ENCODE results near the gene SBF2.
"Not testable (repeated sequence)": the region's sequence is repeated elsewhere in the genome, so short reads cannot be mapped to it uniquely, and the experiment has no call there.

Gene SBF2

DNA sequence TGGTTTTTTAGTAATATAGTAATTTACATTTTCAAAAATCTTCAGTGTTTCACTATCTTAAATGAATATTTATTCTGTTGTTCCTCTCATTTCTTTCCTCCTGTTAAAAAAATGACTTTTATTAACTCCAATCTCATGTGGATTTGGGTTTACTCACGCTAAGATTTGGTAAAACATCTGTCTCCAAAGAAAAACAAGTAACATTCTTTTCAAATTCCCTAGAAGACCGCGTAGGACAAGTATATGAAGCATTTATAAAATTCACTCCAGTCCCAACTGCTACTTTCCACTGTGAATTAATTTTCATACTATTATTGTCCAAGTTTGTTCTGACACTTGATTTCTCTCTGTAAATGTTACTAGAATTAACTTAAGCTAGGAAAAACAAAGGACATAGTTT is 26.2 kb downstream of the SBF2 start:
- no peak for DNase-seq (ENCODE audit: low read depth in 2 of 2)

GRCh38 chr11:10265936-10266335 is 28.1 kb downstream of the SBF2 start:
- no peak for DNase-seq (ENCODE audit: low read depth in 2 of 2)

- DNase-seq (ENCODE audit: low read depth in 2 of 2), result not testable (repeated sequence)
Measured at GRCh38 chr11:10264716-10265115, 29.3 kb downstream of the SBF2 start.

- DNase-seq (ENCODE audit: low read depth in 2 of 2), result no peak
Measured at GRCh38 chr11:10263929-10264328, 30.1 kb downstream of the SBF2 start.

- DNase-seq (ENCODE audit: low read depth in 2 of 2), result no peak
Measured at GRCh38 chr11:10261821-10262220, 32.2 kb downstream of the SBF2 start.

- DNase-seq (ENCODE audit: low read depth in 2 of 2), result no peak
Measured at GRCh38 chr11:10257478-10257877, 36.5 kb downstream of the SBF2 start.

DNA sequence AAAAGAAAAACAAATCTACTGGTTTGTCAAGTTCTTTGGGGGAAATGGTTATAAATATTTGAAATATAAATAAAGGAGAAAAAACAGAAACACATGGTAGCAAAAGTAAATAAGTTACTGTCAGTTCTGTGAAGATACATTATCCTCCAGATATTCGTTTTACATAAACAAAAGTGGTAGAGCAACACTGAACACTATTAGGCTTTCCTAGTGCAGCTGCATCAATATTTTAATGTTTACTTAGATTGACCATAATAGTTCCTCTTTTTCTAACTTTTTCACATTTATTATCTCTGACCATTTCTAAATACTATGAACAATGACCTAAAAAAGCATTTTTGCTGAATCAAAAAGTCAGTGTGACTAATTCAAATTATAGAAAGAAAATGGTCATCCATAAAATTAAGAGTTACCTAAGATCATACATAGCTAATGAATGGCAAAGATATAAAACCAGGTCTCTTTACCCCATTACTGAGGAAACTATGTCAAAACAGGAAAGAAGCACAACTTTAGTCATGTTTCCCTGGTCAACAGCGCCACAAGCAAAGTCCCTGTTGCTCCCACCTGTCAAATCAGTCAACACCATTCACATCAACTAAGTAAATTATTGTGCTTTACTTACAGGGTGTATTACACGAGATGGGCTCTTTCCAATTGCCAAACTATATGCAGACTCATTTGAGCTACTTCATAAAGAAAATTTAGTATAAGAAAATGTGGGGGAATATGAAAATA is 38.5 kb downstream of the SBF2 start:
- DNase-seq (ENCODE audit: low read depth in 2 of 2), result no peak

- DNase-seq (ENCODE audit: low read depth in 2 of 2), result not testable (repeated sequence)
Measured at GRCh38 chr11:10249448-10250131, 44.4 kb downstream of the SBF2 start.

DNA sequence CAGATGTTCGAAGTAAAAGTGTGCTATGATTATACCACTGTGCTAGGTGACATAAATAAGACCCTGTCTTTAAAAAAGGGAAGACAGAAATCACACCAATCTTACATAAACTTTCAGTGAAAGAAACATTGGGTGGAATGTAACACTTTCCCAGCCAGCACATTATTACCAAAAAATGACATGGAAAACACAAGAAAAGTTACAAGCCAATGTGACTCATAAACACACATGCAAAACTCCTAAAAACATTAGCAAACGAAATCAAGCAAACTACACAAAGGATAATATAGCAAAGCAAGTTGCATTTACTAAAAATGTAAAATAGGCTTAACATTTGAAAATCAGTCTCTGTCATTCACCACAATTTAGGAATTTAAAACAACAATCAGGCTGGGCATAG is 47.0 kb downstream of the SBF2 start:
- DNase-seq (ENCODE audit: low read depth in 2 of 2), result no peak

DNA sequence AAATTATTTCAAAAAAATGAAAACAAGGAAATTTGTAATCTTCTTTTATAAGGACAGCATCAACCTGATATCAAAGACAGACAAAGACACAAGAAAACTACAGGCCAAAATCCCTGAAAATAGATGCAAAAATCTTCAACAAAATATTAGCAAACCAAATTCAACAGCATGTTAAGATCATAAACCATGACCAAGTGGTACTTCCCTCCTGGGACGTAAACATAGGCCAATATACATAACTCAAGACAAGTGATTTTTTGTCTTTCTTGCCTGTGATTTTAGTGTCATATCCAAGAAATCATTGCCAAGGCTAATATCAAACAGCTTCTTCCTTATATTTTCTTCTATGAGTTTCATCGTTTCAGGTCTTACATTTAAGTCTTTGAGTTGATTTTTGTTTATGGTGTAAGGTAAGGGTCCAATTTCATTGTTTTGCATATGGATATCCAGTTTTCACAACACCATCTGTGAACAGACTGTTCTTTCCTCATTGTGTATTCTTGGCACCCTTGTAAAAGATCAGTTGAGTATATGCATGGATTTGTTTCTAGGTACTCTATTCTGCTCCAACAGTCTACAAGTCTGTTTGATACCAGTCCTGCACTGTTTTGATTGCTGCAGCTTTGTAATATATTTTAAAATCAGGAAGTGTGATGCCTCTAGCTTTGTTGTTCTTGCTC is 50.0 kb downstream of the SBF2 start:
- DNase-seq (ENCODE audit: low read depth in 2 of 2), result no peak

GRCh38 chr11:10236840-10237239 is 57.2 kb downstream of the SBF2 start:
- no peak for DNase-seq (ENCODE audit: low read depth in 2 of 2)

DNA sequence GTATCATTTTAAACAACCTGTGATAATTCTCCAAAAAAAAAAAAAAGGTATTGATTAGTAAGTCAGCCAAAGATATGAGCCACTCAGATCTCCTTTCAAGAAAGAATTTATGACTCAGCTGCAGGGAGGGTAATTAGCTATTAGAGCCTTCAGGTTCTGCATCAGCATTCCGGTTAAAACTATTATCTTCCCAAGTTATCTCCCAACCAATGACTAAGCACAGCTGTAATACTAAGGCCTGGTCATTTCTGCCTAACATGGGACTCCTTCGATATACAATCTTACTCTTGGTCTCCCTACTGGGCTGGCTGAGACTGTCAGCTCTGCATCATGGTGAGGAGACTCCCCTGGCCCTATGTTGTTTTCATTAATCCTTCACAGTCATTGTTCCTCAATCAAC is 60.4 kb downstream of the SBF2 start:
- DNase-seq (ENCODE audit: low read depth in 2 of 2), result no peak

DNA sequence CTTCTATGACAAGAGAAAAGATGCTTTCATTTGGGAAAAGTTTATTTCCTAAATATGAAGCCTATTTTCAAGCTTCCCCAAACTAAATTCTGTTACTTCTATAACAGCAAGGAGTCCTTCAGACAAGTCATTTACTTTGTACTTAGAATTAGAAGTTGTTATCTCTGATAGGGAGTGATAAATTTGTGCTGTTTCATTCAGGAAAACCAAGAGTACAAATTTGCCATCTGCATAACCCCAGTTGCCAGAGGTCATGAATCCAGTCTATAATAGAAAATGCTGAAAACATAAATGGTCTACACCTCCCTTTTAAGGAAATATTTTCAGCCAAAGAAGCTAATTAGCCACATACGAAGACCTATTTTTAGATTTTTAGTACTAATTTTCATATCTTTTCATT is 61.3 kb downstream of the SBF2 start:
- DNase-seq (ENCODE audit: low read depth in 2 of 2), result no peak

- DNase-seq (ENCODE audit: low read depth in 2 of 2), result not testable (repeated sequence)
Measured at GRCh38 chr11:10231803-10232202, 62.2 kb downstream of the SBF2 start.

GRCh38 chr11:10225553-10225952 is 68.5 kb downstream of the SBF2 start:
- no peak for DNase-seq (ENCODE audit: low read depth in 2 of 2)

DNA sequence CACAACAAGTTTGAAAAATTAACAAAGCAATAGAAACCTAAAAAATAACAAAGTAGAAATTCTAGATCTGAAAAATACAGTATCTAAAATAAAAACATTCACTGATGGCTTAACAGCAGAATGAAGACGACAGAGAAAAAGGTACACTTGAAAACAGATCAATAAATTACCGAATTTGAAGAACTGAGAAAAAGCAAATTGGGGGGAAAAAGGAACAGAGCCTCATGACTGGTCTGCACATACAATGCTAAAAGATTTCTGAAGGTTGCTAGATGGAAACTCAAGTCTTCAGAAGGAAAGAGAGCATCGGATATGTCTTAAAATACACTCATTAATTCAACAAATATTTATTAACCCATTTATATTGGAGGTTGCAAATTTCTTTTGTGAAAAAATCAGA is 71.6 kb downstream of the SBF2 start:
- DNase-seq (ENCODE audit: low read depth in 2 of 2), result no peak

DNA sequence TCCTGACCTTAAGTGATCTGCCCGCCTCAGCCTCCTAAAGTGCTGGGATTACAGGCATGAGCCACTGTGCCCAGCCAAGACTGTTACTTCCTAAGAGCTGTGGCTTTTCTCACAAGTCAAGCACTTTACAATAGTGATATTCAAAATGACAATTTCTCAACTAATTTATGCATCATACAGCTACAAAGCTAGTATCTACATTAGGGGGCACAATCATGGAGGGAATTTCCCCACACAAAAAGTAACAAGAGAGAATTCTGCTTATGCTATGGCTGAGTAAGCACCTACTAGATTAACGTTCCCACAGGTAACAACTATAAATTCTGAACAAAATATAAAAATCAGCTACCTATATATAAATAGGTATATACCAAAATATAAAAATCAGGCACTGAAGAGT is 72.7 kb downstream of the SBF2 start:
- no peak for DNase-seq (ENCODE audit: low read depth in 2 of 2)

DNA sequence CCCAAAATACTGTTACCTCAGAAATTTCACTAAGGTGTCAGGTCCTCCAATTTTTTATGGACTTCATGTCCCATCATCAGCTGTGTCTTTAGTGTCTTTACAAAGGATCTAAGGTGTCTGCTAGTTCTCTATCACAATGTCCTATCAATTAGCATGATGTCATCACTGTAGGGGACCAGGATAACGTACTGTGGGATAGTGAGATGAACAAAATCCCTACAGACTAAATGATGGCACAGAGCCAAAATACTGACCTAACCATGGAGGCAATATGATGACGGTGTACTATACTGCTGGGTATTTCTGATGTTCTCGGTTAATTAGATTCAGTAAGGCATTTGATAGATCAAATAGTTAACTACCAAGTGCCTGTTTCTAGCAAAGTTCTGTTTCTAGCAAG is 82.5 kb downstream of the SBF2 start:
- no peak for DNase-seq (ENCODE audit: low read depth in 2 of 2)

- no peak for DNase-seq (ENCODE audit: low read depth in 2 of 2)
Measured at GRCh38 chr11:10209326-10209725, 84.7 kb downstream of the SBF2 start.

DNA sequence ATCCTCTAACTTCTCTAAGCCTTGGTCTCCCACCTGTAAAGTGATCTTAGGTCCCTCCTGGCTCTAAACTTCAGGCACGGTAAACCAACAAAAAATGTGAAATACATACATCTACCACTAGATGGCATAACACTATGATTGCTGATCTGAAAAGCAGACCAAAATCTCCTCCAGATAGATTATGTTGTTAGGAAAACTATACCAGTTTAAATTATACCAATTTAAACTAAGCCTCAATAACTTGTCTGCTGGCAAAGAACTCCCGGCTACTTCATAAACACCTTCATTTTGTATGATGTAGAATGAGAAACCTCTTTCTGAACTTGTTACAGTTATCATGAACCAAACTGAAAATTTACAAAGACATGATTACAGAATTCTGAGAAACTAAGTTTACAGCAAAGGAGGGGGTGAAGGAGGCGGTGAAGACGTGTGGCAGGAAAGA is 85.9 kb downstream of the SBF2 start:
- DNase-seq (ENCODE audit: low read depth in 2 of 2), result no peak

DNA sequence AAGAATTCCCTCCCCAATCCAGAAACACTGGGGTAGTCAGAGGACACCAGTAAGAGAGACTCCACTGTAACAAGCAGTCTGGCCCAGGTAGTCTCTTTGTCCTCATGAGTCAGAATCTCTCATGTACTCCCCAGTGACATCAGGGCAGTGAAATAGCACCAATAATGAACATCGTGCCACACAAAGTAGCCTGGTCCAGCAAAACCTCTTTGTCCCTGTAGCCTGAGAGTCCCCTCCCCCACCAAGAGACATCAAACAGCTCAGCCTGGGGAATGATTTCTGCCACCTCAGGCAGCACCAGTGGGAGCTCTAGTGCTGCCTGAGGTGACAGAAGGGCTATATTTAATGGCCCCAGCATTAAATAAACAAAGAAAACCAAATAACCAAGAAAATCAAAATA is 88.1 kb downstream of the SBF2 start:
- no peak for DNase-seq (ENCODE audit: low read depth in 2 of 2)

GRCh38 chr11:10204021-10204420 is 90.0 kb downstream of the SBF2 start:
- no peak for DNase-seq (ENCODE audit: low read depth in 2 of 2)

DNA sequence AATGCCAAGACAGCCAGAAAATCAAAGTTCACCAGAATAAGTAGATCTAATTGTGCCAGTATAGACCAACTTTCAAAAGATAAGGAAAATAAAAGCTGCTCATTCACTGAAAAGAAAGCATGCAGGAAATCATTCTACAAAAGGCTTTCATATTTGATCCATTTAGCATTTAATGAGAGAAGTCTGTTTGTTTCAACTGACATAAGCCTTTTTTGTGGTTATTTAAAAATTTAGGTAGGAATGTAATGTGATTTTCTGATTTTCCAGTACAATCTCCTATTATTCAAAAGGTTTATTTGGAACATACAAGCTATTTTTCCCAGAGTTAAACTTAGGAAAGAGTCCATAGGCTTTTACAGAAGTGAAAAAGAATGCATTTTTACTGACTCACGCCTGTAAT is 92.7 kb downstream of the SBF2 start:
- DNase-seq (ENCODE audit: low read depth in 2 of 2), result no peak

Data from stimulated activated CD8-positive, alpha-beta memory T cell treated with anti-CD3 and anti-CD28 coated beads, Interleukin-15, amount 100 ng/mL, for 48 hours (primary cell).